ENCODE data around the gene TMEM271. TPM values are rescaled to one million over a fixed set of nuclear protein-coding genes. Genes with fewer than 3 reads are reported as not detected.
A peak's percentile ranks its signal among the peaks of the same experiment; 100 is the strongest.

Gene TMEM271
- total RNA-seq, 4 donors from 2014 or later, result 0.17 to 3.6 (median 2.1) TPM

DNA sequence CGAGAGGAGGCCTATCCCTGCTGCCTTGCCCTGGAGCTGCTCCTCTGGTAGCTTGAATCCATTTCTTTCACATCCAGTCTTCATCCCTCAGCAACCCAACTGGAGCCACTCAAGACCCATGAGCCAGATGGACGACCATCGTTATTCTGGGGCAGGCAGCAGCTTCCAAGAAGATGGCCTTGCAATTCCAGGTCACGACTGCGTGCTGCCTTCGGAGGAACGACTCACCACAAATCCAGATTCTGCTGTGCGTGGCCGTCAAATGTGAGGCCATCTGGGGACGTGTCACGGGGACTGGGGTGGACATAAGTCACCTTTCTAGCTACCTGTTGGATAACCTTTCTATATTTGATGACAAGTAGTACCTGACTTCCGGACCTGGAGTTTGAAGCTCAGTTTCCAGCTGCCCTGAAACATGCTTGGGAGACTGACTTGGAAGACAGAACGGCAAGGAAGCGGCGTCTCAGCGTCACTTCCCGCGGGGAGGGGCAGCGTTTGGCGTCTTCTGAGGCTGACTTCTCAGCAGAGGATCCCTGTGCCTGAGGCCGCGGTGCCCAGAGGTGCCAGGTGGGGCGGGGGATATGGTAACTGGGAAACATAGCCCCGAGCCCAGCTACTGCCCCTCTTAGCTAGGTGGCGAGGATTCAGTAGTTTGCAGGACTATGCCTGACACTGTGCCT lies 11.7 kb upstream of the TMEM271 start:
- intact Hi-C loops (cut with DNase I; ENCODE audit: low total_unique reads), result no loop called here
- no peak overlapping the region for H3K4me3 ChIP-seq (ENCODE audit: low read depth, poor library complexity, severe bottlenecking)
- DNase-seq (ENCODE audit: low spot score in 2 of 2), result peak in 1 of 2 donors; percentile 79
- TF ChIP-seq POLR2A (IDR thresholded peaks at IDR 0.05), result no peak
- TF ChIP-seq, protein P1, sequence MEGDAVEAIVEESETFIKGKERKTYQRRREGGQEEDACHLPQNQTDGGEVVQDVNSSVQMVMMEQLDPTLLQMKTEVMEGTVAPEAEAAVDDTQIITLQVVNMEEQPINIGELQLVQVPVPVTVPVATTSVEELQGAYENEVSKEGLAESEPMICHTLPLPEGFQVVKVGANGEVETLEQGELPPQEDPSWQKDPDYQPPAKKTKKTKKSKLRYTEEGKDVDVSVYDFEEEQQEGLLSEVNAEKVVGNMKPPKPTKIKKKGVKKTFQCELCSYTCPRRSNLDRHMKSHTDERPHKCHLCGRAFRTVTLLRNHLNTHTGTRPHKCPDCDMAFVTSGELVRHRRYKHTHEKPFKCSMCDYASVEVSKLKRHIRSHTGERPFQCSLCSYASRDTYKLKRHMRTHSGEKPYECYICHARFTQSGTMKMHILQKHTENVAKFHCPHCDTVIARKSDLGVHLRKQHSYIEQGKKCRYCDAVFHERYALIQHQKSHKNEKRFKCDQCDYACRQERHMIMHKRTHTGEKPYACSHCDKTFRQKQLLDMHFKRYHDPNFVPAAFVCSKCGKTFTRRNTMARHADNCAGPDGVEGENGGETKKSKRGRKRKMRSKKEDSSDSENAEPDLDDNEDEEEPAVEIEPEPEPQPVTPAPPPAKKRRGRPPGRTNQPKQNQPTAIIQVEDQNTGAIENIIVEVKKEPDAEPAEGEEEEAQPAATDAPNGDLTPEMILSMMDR (IDR thresholded peaks at IDR 0.05), result no peak
- WGBS, 2 donors, result 82 to 87% methylated on average over 25 of the region's 25 CpGs

DNA sequence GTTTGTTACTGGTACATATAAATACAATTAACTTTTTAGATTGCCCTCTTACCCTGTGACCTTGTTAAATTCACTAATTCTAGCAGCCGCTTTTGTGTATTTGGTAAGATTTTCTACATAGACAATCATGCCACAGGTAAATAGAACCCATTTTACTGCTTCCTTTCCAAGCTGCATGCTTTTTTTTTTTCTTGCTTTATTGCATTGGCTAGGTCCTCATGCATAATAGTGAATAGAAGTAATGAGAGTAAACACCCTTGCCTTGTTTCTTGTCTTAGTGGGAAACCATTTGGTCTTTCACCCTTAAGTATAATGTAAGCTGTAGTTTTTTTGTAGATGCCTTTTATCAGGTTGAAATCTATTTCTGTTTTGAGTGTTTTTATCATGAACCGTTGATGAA lies 7.7 kb upstream of the TMEM271 start:
- H3K4me3 ChIP-seq (ENCODE audit: low read depth, poor library complexity, severe bottlenecking), result no peak overlapping the region
- WGBS, 2 donors, result 82 to 95% methylated on average over 2 of the region's 2 CpGs
- TF ChIP-seq, protein P1 (IDR thresholded peaks at IDR 0.05), result no peak
- TF ChIP-seq POLR2A (IDR thresholded peaks at IDR 0.05), result no peak
- DNase-seq (ENCODE audit: low spot score in 2 of 2), result no peak
- intact Hi-C loops (cut with DNase I; ENCODE audit: low total_unique reads), result no loop called here

DNA sequence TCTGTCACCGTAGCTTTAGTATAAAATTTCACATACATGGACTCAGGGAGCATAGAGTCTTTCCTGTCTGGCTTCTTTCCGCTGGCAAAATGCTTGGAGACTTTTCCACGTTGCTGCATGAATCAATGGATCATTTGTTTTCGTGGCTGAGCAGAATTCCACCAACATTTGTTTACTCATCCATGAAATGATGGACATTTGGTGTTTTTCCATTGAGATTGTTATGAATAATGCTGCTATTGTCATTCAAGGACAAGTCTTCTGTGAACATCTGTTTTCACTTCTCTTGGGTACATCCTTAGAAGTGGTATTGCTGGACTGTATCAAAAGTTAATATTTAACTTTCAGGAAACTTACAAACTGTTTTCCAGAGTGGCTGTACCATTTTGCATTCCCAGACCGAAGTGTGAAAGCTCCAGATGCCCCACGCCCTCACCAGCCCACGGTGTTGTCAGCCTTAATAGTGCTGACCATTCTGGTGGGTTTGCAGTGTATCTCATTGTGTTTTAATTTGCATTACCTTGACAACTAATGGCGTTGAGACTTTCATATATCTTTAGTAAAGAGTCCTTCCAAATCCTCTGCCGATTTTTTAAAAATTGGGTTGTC lies 5.8 kb upstream of the TMEM271 start:
- intact Hi-C loops (cut with DNase I; ENCODE audit: low total_unique reads), result no loop called here
- peak in 1 of 2 donors; percentile 37 for DNase-seq (ENCODE audit: low spot score in 2 of 2)
- TF ChIP-seq, protein P1 (IDR thresholded peaks at IDR 0.05), result no peak
- TF ChIP-seq POLR2A (IDR thresholded peaks at IDR 0.05), result no peak
- H3K4me3 ChIP-seq (ENCODE audit: low read depth, poor library complexity, severe bottlenecking), result no peak overlapping the region
- 77 to 79% methylated on average over 9 of the region's 9 CpGs for WGBS, 2 donors

DNA sequence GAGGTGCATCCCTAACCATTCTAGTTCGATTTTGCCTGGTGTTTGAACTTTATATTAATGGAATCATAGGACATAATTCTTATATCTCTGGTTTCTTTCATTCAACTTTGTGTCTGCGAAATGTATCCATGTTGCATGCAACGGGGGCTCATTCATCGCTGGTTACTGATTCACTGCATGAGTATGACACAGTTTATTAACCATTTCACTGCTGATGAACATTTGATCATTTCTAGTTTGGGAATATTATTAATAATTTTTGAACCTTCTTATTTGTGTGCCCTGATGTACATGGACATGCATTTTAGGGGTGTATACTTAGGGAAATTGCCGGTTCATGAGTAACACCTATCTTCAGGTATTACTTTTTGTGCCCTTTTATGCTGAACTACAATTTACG lies 5.1 kb upstream of the TMEM271 start:
- H3K4me3 ChIP-seq (ENCODE audit: low read depth, poor library complexity, severe bottlenecking), result no peak overlapping the region
- TF ChIP-seq, protein P1 (IDR thresholded peaks at IDR 0.05), result no peak
- no peak for TF ChIP-seq POLR2A (IDR thresholded peaks at IDR 0.05)
- intact Hi-C loops (cut with DNase I; ENCODE audit: low total_unique reads), result no loop called here
- 57 to 64% methylated on average over 6 of the region's 6 CpGs for WGBS, 2 donors
- DNase-seq (ENCODE audit: low spot score in 2 of 2), result no peak

DNA sequence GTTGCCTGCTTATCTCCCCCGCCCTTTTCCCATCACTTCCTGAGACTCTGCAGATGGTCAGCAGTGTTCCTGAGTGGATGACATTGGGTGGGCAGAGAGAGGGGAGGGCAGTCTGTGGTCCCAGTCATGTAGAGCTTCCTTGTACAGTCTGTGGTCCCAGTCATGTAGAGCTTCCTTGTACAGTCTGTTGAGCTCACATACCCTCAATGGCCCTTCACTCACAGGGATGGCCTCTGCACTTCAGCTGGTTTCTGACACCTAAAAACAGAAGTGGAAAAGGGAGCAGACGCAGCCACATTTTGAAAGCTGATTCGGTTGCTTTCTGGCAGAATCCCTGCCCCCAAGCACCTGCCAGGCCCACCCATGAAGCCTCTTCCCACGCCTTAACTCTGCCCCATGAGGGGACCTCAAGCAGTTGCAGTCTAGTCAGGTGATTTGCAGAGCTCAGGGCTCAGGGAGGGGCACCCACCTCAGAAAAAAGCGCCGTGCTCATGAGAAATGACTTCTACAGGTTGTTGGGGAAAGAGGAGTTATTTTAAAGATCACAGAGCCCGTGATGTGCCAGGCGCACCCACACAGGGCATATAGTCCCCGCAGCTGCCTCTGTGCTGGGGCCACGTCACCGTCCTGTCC lies 3.6 kb upstream of the TMEM271 start:
- no peak overlapping the region for H3K4me3 ChIP-seq (ENCODE audit: low read depth, poor library complexity, severe bottlenecking)
- 40 to 44% methylated on average over 11 of the region's 11 CpGs for WGBS, 2 donors
- intact Hi-C loops (cut with DNase I; ENCODE audit: low total_unique reads), result no loop called here
- TF ChIP-seq, protein P1 (IDR thresholded peaks at IDR 0.05), result no peak
- no peak for TF ChIP-seq POLR2A (IDR thresholded peaks at IDR 0.05)
- peak in 1 of 2 donors; percentile 64 for DNase-seq (ENCODE audit: low spot score in 2 of 2)
